ENCODE data around the gene PXN. TPM values are rescaled to one million over a fixed set of nuclear protein-coding genes. Genes with fewer than 3 reads are reported as not detected.

Gene PXN
- total and polyA plus RNA-seq, 8 donors = 20.9 to 59.0 (median 29.4) TPM

DNA sequence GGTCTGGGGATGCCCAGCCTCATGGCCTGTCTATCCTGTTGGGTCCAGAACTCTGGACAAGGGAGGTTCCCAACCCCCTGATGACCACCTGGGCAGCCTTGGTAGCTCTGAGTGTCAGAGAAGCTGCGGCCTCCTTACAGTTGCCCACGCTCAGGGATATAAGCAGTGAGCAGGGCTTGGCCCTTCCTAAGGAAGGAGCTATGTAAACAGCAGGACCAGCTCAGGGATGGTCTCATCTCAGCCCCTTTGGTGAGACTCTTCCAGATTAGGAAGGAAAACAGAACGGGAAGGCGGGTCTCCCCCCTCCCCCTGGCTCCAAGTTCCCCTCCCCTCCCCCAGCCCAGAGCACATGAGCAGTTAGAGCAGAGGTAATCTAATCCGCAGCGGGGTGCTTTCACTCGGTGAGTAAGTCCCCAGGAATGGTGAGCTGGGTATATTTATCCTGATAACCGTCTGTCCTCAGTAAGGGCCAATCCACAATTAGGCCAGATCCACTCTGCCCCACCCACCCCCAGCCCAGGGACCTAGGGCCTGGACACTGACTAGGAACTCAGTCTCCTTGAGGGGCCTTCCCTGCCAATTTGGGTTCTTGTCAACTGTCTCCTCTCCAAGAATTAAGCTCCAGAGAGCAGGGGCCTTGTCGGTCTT lies 35.1 kb downstream of the PXN start:
- peaks cover 48 to 78% (median 53%) of the 10 kb centered on the region in 3 donors for H3K4me1 ChIP-seq
- peak overlapping the region; percentile 31 to 90 (median 74) for H3K27ac ChIP-seq
- DNase-seq (peak in 2 of 6 donors; percentile 48 to 59), ATAC-seq (peak in 2 of 4 donors; percentile 20 to 27), FAIRE-seq (no peak)
- TF ChIP-seq CTCF (IDR thresholded peaks at IDR 0.05) = no peak
- intact Hi-C loops (cut with DNase I) = no loop called here
- H3K9me3 ChIP-seq = no peaks in the 10 kb centered on the region
- no peaks in the 10 kb centered on the region for H3K27me3 ChIP-seq
- no peak overlapping the region for H3K4me3 ChIP-seq
- WGBS, 2 donors = 35 to 36% methylated on average over 9 of the region's 9 CpGs
- no peaks in the 10 kb centered on the region for H3K36me3 ChIP-seq

- Histone ChIP-seq H3K9me3 (no peaks in the 10 kb centered on the region), H3K4me3 (no peak overlapping the region), H3K27ac (peak overlapping the region; percentile 12 to 90 (median 74)), H3K4me1 (peaks cover 44 to 76% (median 52%) of the 10 kb centered on the region in 3 donors), H3K36me3 (no peaks in the 10 kb centered on the region), H3K27me3 (no peaks in the 10 kb centered on the region)
- DNase-seq = peak in 2 of 6 donors; percentile 58 to 70
- WGBS, 2 donors = 68 to 69% methylated on average over 12 of the region's 12 CpGs
- no peak for ATAC-seq
- intact Hi-C loops (cut with DNase I) = loop anchor here in 2 of 3 donors (5.0 kb wide), 1 partner anchor 33 kb away; no protein-coding TSS in a partner anchor
- no peak for FAIRE-seq
- no peak for TF ChIP-seq CTCF (IDR thresholded peaks at IDR 0.05)
These were observed 35.8 kb downstream of the PXN start for GRCh38 chr12:120229487-120230325.

GRCh38 chr12:120229071-120229486 lies 36.5 kb downstream of the PXN start:
- WGBS, 2 donors = 36 to 38% methylated on average over 7 of the region's 7 CpGs
- ATAC-seq (no peak), DNase-seq (no peak), FAIRE-seq (no peak)
- H3K9me3 ChIP-seq = no peaks in the 10 kb centered on the region
- intact Hi-C loops (cut with DNase I) = loop anchor here in 2 of 3 donors (5.0 kb wide), 1 partner anchor 33 kb away; no protein-coding TSS in a partner anchor
- H3K27me3 ChIP-seq = no peaks in the 10 kb centered on the region
- peaks cover 47 to 75% (median 52%) of the 10 kb centered on the region in 3 donors for H3K4me1 ChIP-seq
- no peaks in the 10 kb centered on the region for H3K36me3 ChIP-seq
- TF ChIP-seq CTCF (IDR thresholded peaks at IDR 0.05) = no peak
- H3K27ac ChIP-seq = peak overlapping the region; percentile 12 to 90 (median 74)
- H3K4me3 ChIP-seq = no peak overlapping the region

GRCh38 chr12:120228291-120229070 lies 37.0 kb downstream of the PXN start:
- peak; percentile 72 to 78 (median 74) for ATAC-seq
- H3K4me1 ChIP-seq = peaks cover 51 to 76% (median 52%) of the 10 kb centered on the region in 3 donors
- peak overlapping the region in 1 of 4 donors; percentile 17 for H3K4me3 ChIP-seq
- TF ChIP-seq CTCF (IDR thresholded peaks at IDR 0.05) = peak; percentile 83 to 89 (median 88)
- H3K9me3 ChIP-seq = no peaks in the 10 kb centered on the region
- intact Hi-C loops (cut with DNase I) = loop anchor here in 2 of 3 donors (5.0 kb wide), 1 partner anchor 34 kb away; no protein-coding TSS in a partner anchor
- FAIRE-seq = no peak
- 16 to 18% methylated on average over 23 of the region's 23 CpGs for WGBS, 2 donors
- H3K36me3 ChIP-seq = no peaks in the 10 kb centered on the region
- peak overlapping the region in 3 of 4 donors; percentile 29 to 90 (median 77) for H3K27ac ChIP-seq
- H3K27me3 ChIP-seq = no peaks in the 10 kb centered on the region
- DNase-seq = peak; percentile 84 to 95 (median 90)
